ENCODE data around the gene PRKAR1B. TPM values are rescaled to one million over a fixed set of nuclear protein-coding genes. Genes with fewer than 3 reads are reported as not detected.

PRKAR1B gene
- total and polyA plus RNA-seq, 10 donors, result 9.9 to 39.5 (median 23.5) TPM

DNA sequence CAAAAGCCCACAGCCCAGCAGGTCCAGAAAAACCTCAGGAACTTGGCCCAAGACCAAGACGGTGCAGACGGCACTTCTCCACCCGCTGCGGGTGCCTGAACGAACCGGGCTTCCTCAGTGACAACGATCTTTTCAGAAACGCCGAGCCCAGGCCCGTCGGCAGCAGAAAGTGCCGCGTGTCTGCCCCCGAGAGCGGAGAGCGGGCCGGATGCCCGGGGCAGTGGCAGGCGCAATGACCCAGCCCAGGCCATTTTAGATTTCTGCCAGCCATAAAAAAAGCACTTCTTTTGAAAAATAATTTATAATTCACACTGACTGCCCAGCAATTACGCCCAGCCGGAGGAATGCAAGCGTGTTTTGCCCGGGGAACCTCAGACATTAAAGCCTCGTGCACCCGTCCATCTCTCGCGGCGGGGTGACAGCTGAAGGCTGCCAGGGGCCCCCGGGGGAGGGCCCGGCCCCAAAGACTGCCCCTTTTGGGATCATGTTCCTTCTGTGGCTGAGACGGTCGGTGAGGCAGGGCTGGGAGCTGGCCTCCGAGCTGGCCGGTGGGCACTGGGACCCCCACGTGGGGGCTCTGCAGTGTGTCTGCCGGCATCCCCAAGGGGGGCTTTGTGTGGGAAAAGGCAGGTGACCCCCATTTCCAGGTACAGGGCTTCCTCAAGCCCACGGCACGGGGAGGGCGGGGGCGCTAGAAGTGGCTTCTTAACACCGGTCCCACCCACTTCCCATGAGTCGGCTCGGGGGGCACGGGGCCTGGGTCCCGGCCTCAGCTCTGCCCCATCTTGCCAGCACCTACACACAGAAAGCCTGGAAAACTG is 136.1 kb downstream of the PRKAR1B start:
- Histone ChIP-seq H3K36me3 (peaks cover 0 to 19% (median 2%) of the 10 kb centered on the region in 6 donors), H3K27me3 (replicated peaks in 1 of 7) (no peaks in the 10 kb centered on the region), H3K4me3 (no peak overlapping the region), H3K9me3 (peaks cover 0 to 10% (median 0%) of the 10 kb centered on the region in 8 donors), H3K27ac (peak overlapping the region in 5 of 8 donors; percentile 12 to 56 (median 28)), H3K4me1 (peaks cover 0 to 54% (median 19%) of the 10 kb centered on the region in 6 donors)
- intact Hi-C loops (cut with DNase I; ENCODE audit: low total_unique reads), result no loop called here
- 50 to 73% (median 61%) methylated on average over 29 to 45 of the region's 45 CpGs for WGBS, 5 donors
- TF ChIP-seq POLR2AphosphoS5 (IDR thresholded peaks at IDR 0.05), result peak in 1 of 3 donors; percentile 16
- no peak for TF ChIP-seq POLR2A (IDR thresholded peaks at IDR 0.05)
- DNase-seq, result no peak

DNA sequence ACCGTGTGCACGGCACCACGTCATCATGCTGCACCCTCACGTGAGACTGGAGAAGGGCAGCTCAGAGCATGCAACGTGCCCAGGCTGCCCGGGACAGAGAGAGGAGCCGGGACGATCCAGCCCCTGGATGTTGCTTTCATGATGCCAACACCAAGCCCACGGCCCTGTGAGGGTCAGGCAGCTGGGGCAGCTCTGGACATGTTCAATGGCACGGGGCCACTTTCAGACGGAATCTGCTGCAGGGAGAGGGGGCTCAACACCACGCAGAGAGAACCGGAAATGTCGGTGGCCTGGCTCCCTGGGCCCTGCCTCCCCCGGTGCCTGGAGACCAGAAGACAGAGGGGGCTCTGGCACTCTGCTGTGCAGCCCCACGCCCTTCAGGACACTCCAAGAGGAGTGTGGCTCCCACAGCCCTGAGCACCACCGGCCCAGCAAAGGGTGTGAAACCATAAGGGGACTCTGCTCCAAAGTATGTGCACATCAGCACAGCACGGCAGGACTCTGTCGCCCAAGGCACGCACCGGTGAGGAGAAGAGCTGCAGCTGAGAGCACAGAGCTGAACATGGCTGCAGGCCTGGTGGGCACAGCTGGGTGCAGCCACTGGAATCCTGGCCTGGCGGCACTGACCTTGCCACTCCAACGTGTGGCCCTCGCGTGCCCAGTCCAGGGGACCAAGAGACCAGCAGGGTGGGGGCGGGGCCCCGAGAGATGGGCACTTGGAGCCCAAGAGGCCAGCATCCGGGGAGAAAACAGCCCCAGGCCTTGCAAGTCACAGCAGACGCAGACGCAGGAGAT is 137.1 kb downstream of the PRKAR1B start:
- peaks cover 0 to 9% (median 0%) of the 10 kb centered on the region in 6 donors for H3K36me3 ChIP-seq
- TF ChIP-seq, protein P1, sequence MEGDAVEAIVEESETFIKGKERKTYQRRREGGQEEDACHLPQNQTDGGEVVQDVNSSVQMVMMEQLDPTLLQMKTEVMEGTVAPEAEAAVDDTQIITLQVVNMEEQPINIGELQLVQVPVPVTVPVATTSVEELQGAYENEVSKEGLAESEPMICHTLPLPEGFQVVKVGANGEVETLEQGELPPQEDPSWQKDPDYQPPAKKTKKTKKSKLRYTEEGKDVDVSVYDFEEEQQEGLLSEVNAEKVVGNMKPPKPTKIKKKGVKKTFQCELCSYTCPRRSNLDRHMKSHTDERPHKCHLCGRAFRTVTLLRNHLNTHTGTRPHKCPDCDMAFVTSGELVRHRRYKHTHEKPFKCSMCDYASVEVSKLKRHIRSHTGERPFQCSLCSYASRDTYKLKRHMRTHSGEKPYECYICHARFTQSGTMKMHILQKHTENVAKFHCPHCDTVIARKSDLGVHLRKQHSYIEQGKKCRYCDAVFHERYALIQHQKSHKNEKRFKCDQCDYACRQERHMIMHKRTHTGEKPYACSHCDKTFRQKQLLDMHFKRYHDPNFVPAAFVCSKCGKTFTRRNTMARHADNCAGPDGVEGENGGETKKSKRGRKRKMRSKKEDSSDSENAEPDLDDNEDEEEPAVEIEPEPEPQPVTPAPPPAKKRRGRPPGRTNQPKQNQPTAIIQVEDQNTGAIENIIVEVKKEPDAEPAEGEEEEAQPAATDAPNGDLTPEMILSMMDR (IDR thresholded peaks at IDR 0.05 in 8 of 11, conservative IDR thresholded peaks at IDR 0.05 in 3 of 11), result no peak
- TF ChIP-seq POLR2A (IDR thresholded peaks at IDR 0.05), result no peak
- TF ChIP-seq POLR2AphosphoS5 (IDR thresholded peaks at IDR 0.05), result peak in 1 of 3 donors; percentile 13
- no peak overlapping the region for H3K4me3 ChIP-seq
- peak overlapping the region in 5 of 8 donors; percentile 12 to 56 (median 28) for H3K27ac ChIP-seq
- H3K4me1 ChIP-seq, result peaks cover 0 to 53% (median 19%) of the 10 kb centered on the region in 6 donors
- peaks cover 0 to 7% (median 0%) of the 10 kb centered on the region in 8 donors for H3K9me3 ChIP-seq
- H3K27me3 ChIP-seq (replicated peaks in 1 of 7), result no peaks in the 10 kb centered on the region
- WGBS, 5 donors, result 89 to 96% (median 92%) methylated on average over 22 to 30 of the region's 30 CpGs
- intact Hi-C loops (cut with DNase I; ENCODE audit: low total_unique reads), result no loop called here
- DNase-seq, result no peak

DNA sequence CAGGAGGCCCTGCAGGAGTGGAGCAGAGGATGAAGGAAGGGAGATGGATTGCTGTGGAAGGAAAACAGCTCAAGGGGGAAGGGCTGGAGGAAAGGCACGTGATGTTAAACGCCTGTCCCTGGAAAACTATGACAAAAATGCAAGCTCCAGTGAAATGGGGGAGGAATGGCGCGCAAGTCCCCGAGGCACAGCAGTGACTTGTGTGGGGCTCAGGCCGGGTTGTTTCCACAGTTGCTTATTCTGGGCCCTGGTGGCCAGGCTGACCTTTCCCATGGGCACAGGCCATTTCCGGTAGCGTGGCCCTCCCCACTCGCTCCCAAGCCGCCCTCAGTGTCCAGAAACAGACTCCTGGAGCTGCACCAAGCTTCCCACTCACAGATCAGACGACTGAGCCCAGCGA is 139.3 kb downstream of the PRKAR1B start:
- no peak overlapping the region for H3K4me3 ChIP-seq
- TF ChIP-seq POLR2AphosphoS5 (IDR thresholded peaks at IDR 0.05) (peak; percentile 53 to 66 (median 65)), POLR2A (IDR thresholded peaks at IDR 0.05) (no peak)
- TF ChIP-seq, protein P1 (IDR thresholded peaks at IDR 0.05 in 8 of 11, conservative IDR thresholded peaks at IDR 0.05 in 3 of 11), result no peak
- intact Hi-C loops (cut with DNase I; ENCODE audit: low total_unique reads), result no loop called here
- H3K9me3 ChIP-seq, result peaks cover 0 to 7% (median 0%) of the 10 kb centered on the region in 8 donors
- H3K27me3 ChIP-seq (replicated peaks in 1 of 7), result no peaks in the 10 kb centered on the region
- WGBS, 5 donors, result 71 to 89% (median 79%) methylated on average over 6 to 12 of the region's 12 CpGs
- H3K27ac ChIP-seq, result peak overlapping the region in 7 of 8 donors; percentile 41 to 75 (median 67)
- peaks cover 0 to 45% (median 10%) of the 10 kb centered on the region in 6 donors for H3K4me1 ChIP-seq
- DNase-seq, result no peak
- H3K36me3 ChIP-seq, result peaks cover 0 to 18% (median 0%) of the 10 kb centered on the region in 6 donors

DNA sequence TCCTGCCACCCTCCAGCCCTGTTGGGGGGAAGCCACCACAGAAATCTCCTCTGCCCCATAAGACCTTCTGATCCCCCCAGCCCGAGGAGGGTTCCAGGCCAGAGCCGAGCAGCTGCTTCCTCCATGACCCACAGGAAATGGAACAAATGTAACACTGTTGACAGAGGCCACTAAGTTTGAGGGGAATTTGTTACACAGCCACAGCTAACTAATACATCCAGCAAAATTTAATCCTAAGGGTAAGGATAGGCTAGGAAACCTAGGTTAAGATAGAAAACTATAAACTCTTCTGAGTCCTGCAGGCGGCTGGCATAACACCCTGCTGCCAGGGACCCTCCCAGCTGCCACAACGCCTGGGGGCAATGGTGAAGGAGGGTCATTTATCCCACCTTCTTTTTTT is 140.6 kb downstream of the PRKAR1B start:
- 74 to 92% (median 79%) methylated on average over 3 to 4 of the region's 4 CpGs for WGBS, 5 donors
- Histone ChIP-seq H3K36me3 (peaks cover 0 to 27% (median 0%) of the 10 kb centered on the region in 6 donors), H3K9me3 (peaks cover 0 to 7% (median 0%) of the 10 kb centered on the region in 8 donors), H3K27ac (no peak overlapping the region), H3K27me3 (replicated peaks in 1 of 7) (no peaks in the 10 kb centered on the region), H3K4me3 (no peak overlapping the region), H3K4me1 (peaks cover 0 to 35% (median 9%) of the 10 kb centered on the region in 6 donors)
- TF ChIP-seq POLR2A (IDR thresholded peaks at IDR 0.05) (no peak), POLR2AphosphoS5 (IDR thresholded peaks at IDR 0.05) (no peak)
- TF ChIP-seq, protein P1 (IDR thresholded peaks at IDR 0.05 in 8 of 11, conservative IDR thresholded peaks at IDR 0.05 in 3 of 11), result no peak
- no peak for DNase-seq
- intact Hi-C loops (cut with DNase I; ENCODE audit: low total_unique reads), result no loop called here
